HEK293T (cell line): ENCODE measurements around the gene TNFAIP6.

ENCODE experiments used
- ARNT ChIP-seq: fragments of 450-650 bp; IDR thresholded peaks from 2 replicates; pipeline ENCODE4 v1.6.1; 2017; ENCODE audit warnings: mild to moderate bottlenecking
- BHLHE40 ChIP-seq: fragments of 450-650 bp; IDR thresholded peaks from 2 replicates; pipeline ENCODE4 v1.6.1; 2016; ENCODE audit warnings: mild to moderate bottlenecking, moderate library complexity, borderline replicate concordance
- CTBP1 ChIP-seq: fragments of 450-650 bp; IDR thresholded peaks from 2 replicates; pipeline ENCODE4 v1.6.1; 2016; ENCODE audit warnings: borderline replicate concordance
- ELF4 ChIP-seq: fragments of 450-650 bp; IDR thresholded peaks from 2 replicates; pipeline ENCODE4 v1.6.1; 2017; ENCODE audit warnings: antibody characterized with exemption
- FOXA1 ChIP-seq: fragments of 450-650 bp; IDR thresholded peaks from 2 replicates; pipeline ENCODE4 v1.6.1; 2016; ENCODE audit warnings: mild to moderate bottlenecking
- FOXM1 ChIP-seq: fragments of 450-650 bp; IDR thresholded peaks from 2 replicates; pipeline ENCODE4 v1.6.1; 2017; ENCODE audit warnings: mild to moderate bottlenecking, borderline replicate concordance
- HDGF ChIP-seq: fragments of 450-650 bp; IDR thresholded peaks from 2 replicates; pipeline ENCODE4 v1.6.1; 2017; ENCODE audit warnings: antibody characterized with exemption, borderline replicate concordance
- LEF1 ChIP-seq: fragments of 450-650 bp; IDR thresholded peaks from 2 replicates; pipeline ENCODE4 v1.6.1; 2017; ENCODE audit warnings: mild to moderate bottlenecking, borderline replicate concordance
- NFRKB ChIP-seq: fragments of 450-650 bp; IDR thresholded peaks from 2 replicates; pipeline ENCODE4 v1.6.1; 2016; ENCODE audit warnings: mild to moderate bottlenecking, moderate library complexity
- SP1 ChIP-seq: fragments of 450-650 bp; IDR thresholded peaks from 2 replicates; pipeline ENCODE4 v1.6.1; 2017
- SUZ12 ChIP-seq: fragments of 450-650 bp; IDR thresholded peaks from 2 replicates; pipeline ENCODE4 v1.6.1; 2016; ENCODE audit warnings: mild to moderate bottlenecking
- TARDBP ChIP-seq: fragments of 450-650 bp; IDR thresholded peaks from 2 replicates; pipeline ENCODE4 v1.6.1; 2016

- TF ChIP-seq SP1 (no peak), BHLHE40 (no peak), CTBP1 (no peak), TARDBP (no peak), ELF4 (no peak), HDGF (no peak), NFRKB (no peak), FOXM1 (no peak), SUZ12 (no peak), ARNT (no peak), FOXA1 (no peak), LEF1 (no peak)
Observed at GRCh38 chr2:151326554-151326953, 30.8 kb upstream of the TNFAIP6 start.
